DND-41 (cell line): ENCODE data around the gene SGCB.

Experiments
- ATAC-seq: fragments of 200-7000 bp; cut with Tn5 transposase; 3 replicates; pipeline ENCODE4 v1.9.1; 2021; ENCODE audit warnings: low read depth; ENCODE audit not compliant: insufficient read depth
- DNase-seq: peaks from one replicate; pipeline ENCODE4 v3.0.0-alpha.2; 2020
- H2AFZ ChIP-seq: 2 replicates; pipeline ENCODE4 v1.6.0; 2012; ENCODE audit warnings: low read depth, low read length
- H3K27ac ChIP-seq: 2 replicates; pipeline ENCODE4 v1.5.1; 2012; ENCODE audit warnings: low read length, inconsistent platforms
- H3K27me3 ChIP-seq: fragments of 200-600 bp; sonication (generic); 2 replicates; pipeline ENCODE4 v1.6.0; 2012; ENCODE audit warnings: low read length, mild to moderate bottlenecking, inconsistent platforms; ENCODE audit not compliant: insufficient read depth, poor library complexity
- H3K36me3 ChIP-seq: 2 replicates; pipeline ENCODE4 v1.5.1; 2012; ENCODE audit warnings: low read length, inconsistent platforms; ENCODE audit not compliant: insufficient read depth
- H3K4me1 ChIP-seq: 2 replicates; pipeline ENCODE4 v1.5.1; 2012; ENCODE audit warnings: mild to moderate bottlenecking, low read length; ENCODE audit not compliant: insufficient read depth
- H3K4me2 ChIP-seq: 2 replicates; pipeline ENCODE4 v1.6.0; 2012; ENCODE audit warnings: mild to moderate bottlenecking, moderate library complexity, low read length, inconsistent platforms; ENCODE audit not compliant: insufficient read depth
- H3K4me3 ChIP-seq, 2 experiments: fragments of 200-600 bp in 1 of 2; shearing (Covaris generic) in 1 of 2; 2 replicates each; pipeline ENCODE4 v1.5.1; 2012 to 2016; ENCODE audit warnings: inconsistent platforms in 2 of 2, low read length in 2 of 2, mild to moderate bottlenecking in 2 of 2, low read depth in 1 of 2, moderate library complexity in 1 of 2
- H3K79me2 ChIP-seq: 2 replicates; pipeline ENCODE4 v1.6.0; 2012; ENCODE audit warnings: low read length, inconsistent platforms; ENCODE audit not compliant: insufficient read depth
- H3K9ac ChIP-seq: 2 replicates; pipeline ENCODE4 v1.6.0; 2012; ENCODE audit warnings: low read depth, mild to moderate bottlenecking, inconsistent platforms, low read length, moderate library complexity
- H3K9me3 ChIP-seq: 2 replicates; pipeline ENCODE4 v1.5.1; 2012; ENCODE audit warnings: low read length, moderate library complexity, mild to moderate bottlenecking, inconsistent platforms; ENCODE audit not compliant: insufficient read depth, severe bottlenecking
- H4K20me1 ChIP-seq: 2 replicates; pipeline ENCODE4 v1.6.0; 2012; ENCODE audit warnings: low read length; ENCODE audit not compliant: insufficient read depth
- CTCF ChIP-seq: IDR thresholded peaks from 2 replicates; pipeline ENCODE4 v1.5.1; 2012; ENCODE audit warnings: borderline replicate concordance, low read length, moderate library complexity, mild to moderate bottlenecking; ENCODE audit not compliant: poor library complexity, severe bottlenecking; ENCODE audit errors: extremely low read depth
- EZH2 ChIP-seq: IDR thresholded peaks from 3 replicates; pipeline ENCODE4 v1.6.1; 2012; ENCODE audit warnings: borderline replicate concordance, low read depth, mild to moderate bottlenecking, moderate library complexity, low read length, inconsistent platforms; ENCODE audit not compliant: severe bottlenecking

Gene SGCB

GRCh38 chr4:52005604-52006273 lies 32.4 kb downstream of the SGCB start:
- no peak overlapping the region for H3K9ac ChIP-seq
- no peak for ATAC-seq
- H3K27ac ChIP-seq, result no peak overlapping the region

GRCh38 chr4:52004414-52004813 lies 33.7 kb downstream of the SGCB start:
- no peak overlapping the region for H3K9ac ChIP-seq
- no peaks in the 10 kb centered on the region for H4K20me1 ChIP-seq
- no peaks in the 10 kb centered on the region for H3K9me3 ChIP-seq
- no peak overlapping the region for H3K4me2 ChIP-seq
- H3K36me3 ChIP-seq, result no peaks in the 10 kb centered on the region
- no peaks in the 10 kb centered on the region for H3K4me1 ChIP-seq
- ATAC-seq, result no peak
- no peak overlapping the region for H2AFZ ChIP-seq
- H3K4me3 ChIP-seq, result no peak overlapping the region
- no peaks in the 10 kb centered on the region for H3K79me2 ChIP-seq
- no peak for TF ChIP-seq EZH2
- TF ChIP-seq CTCF, result no peak
- no peak overlapping the region for H3K27ac ChIP-seq
- no peak for DNase-seq
- no peaks in the 10 kb centered on the region for H3K27me3 ChIP-seq

More at GRCh38 chr4:52005604-52006273, 32.4 kb downstream of the SGCB start:
- H3K4me2 ChIP-seq, result no peak overlapping the region
- H3K36me3 ChIP-seq, result no peaks in the 10 kb centered on the region
- H3K4me3 ChIP-seq, result no peak overlapping the region
- H4K20me1 ChIP-seq, result no peaks in the 10 kb centered on the region
- H3K4me1 ChIP-seq, result no peaks in the 10 kb centered on the region
- DNase-seq, result no peak
- TF ChIP-seq CTCF (no peak), EZH2 (no peak)
- H3K9me3 ChIP-seq, result no peaks in the 10 kb centered on the region
- no peak overlapping the region for H2AFZ ChIP-seq
- no peaks in the 10 kb centered on the region for H3K27me3 ChIP-seq
- no peaks in the 10 kb centered on the region for H3K79me2 ChIP-seq

- Histone ChIP-seq H3K9ac (no peak overlapping the region), H3K9me3 (no peaks in the 10 kb centered on the region), H3K4me2 (no peak overlapping the region), H3K27ac (no peak overlapping the region), H3K27me3 (no peaks in the 10 kb centered on the region), H3K36me3 (no peaks in the 10 kb centered on the region), H3K79me2 (no peaks in the 10 kb centered on the region), H2AFZ (no peak overlapping the region), H3K4me1 (no peaks in the 10 kb centered on the region), H3K4me3 (no peak overlapping the region), H4K20me1 (no peaks in the 10 kb centered on the region)
- TF ChIP-seq EZH2 (no peak), CTCF (no peak)
- no peak for ATAC-seq
- no peak for DNase-seq
Measured at GRCh38 chr4:52001616-52002015, 36.5 kb downstream of the SGCB start.

- H3K4me1 ChIP-seq, result no peaks in the 10 kb centered on the region
- no peak for ATAC-seq
- H3K27me3 ChIP-seq, result no peaks in the 10 kb centered on the region
- no peak for TF ChIP-seq CTCF
- TF ChIP-seq EZH2, result no peak
- H3K9me3 ChIP-seq, result no peaks in the 10 kb centered on the region
- H3K4me2 ChIP-seq, result no peak overlapping the region
- no peaks in the 10 kb centered on the region for H3K79me2 ChIP-seq
- H3K4me3 ChIP-seq, result no peak overlapping the region
- H3K27ac ChIP-seq, result no peak overlapping the region
- H3K9ac ChIP-seq, result no peak overlapping the region
- no peak for DNase-seq
- H3K36me3 ChIP-seq, result no peaks in the 10 kb centered on the region
- no peak overlapping the region for H2AFZ ChIP-seq
- H4K20me1 ChIP-seq, result no peaks in the 10 kb centered on the region
Measured at GRCh38 chr4:51999250-51999649, 38.8 kb downstream of the SGCB start.
